Body of pancreas (tissue), 4 donors: ENCODE measurements around the gene PRC1. TPM values are rescaled to one million over a fixed set of nuclear protein-coding genes. Genes with fewer than 3 reads are reported as not detected.
"Not testable (repeated sequence)": the region's sequence is repeated elsewhere in the genome, so short reads cannot be mapped to it uniquely, and the experiment has no call there.

Experiments used
- ATAC-seq: fragments of 150-250 bp; one replicate; pipeline ENCODE4 v1.9.1; 2016
- DNase-seq, 4 donors: peaks; one replicate each; pipeline ENCODE4 v3.0.0-alpha.2; 2019
- H3K27ac ChIP-seq, 4 donors: fragments of 200-600 bp; sonication (generic); 1 replicate in 3 of 4; 2 replicates in 1 of 4; pipeline versions ENCODE4 v1.5.1 to v1.6.1; 2016 to 2019; ENCODE audit warnings: mild to moderate bottlenecking in 1 of 4, mixed read lengths in 1 of 4, moderate library complexity in 1 of 4
- H3K27me3 ChIP-seq, 2 donors: fragments of 200-600 bp; sonication (generic); one replicate each; pipeline ENCODE4 v1.6.0; 2016; ENCODE audit warnings: mild to moderate bottlenecking in 1 of 2
- H3K36me3 ChIP-seq, 2 donors: fragments of 200-600 bp; sonication (generic); replicated peaks in 1 of 2; 2 replicates each; pipeline ENCODE4 v1.5.1; 2016; ENCODE audit warnings: low read depth in 2 of 2; ENCODE audit not compliant: insufficient read depth in 1 of 2
- H3K4me1 ChIP-seq: fragments of 200-600 bp; sonication (generic); one replicate; pipeline ENCODE4 v1.6.0; 2016
- H3K4me3 ChIP-seq, 2 donors: fragments of 200-600 bp; sonication (generic); 1 replicate in 1 of 2; 2 replicates in 1 of 2; pipeline ENCODE4 v1.5.1; 2016 to 2019
- H3K9me3 ChIP-seq, 3 donors: fragments of 200-600 bp; sonication (generic); 1 replicate in 2 of 3; 2 replicates in 1 of 3; pipeline ENCODE4 v1.5.1; 2016
- POLR2A ChIP-seq, 3 donors: fragments of 450-650 bp; IDR thresholded peaks; one replicate each; pipeline ENCODE4 v1.6.1; 2016; ENCODE audit warnings: antibody characterized with exemption in 3 of 3, mild to moderate bottlenecking in 2 of 3
- WGBS, 2 donors: methylation state at CpG; one replicate each; pipeline ENCODE4 v1.1.5; 2017; 5-methylcytosine and 5-hydroxymethylcytosine counted together
- intact Hi-C: fragments of 100-400 bp; cut with DNase I; formaldehyde crosslinking; loops from one replicate; pipeline ENCODE4 v1.15.1; 2023
- total RNA-seq, 2 donors: library from RNA; depleted of rRNA; stranded (reverse); fragments of >200 nt; gene quantifications; one replicate each; pipeline ENCODE4 v1.1.0, GENCODE V29; 2016
- TF ChIP-seq, protein P1 (sequence below), 7 experiments: fragments of 450-650 bp in 4 of 7; fragments of 200-600 bp in 3 of 7; sonication (generic) in 3 of 7; IDR thresholded peaks; one replicate each; pipeline ENCODE4 v1.5.1; 2016 to 2019; ENCODE audit warnings: antibody characterized with exemption in 7 of 7

PRC1 gene
- total RNA-seq, 2 donors from 2014 or later = 9.1 to 11.5 TPM

DNA sequence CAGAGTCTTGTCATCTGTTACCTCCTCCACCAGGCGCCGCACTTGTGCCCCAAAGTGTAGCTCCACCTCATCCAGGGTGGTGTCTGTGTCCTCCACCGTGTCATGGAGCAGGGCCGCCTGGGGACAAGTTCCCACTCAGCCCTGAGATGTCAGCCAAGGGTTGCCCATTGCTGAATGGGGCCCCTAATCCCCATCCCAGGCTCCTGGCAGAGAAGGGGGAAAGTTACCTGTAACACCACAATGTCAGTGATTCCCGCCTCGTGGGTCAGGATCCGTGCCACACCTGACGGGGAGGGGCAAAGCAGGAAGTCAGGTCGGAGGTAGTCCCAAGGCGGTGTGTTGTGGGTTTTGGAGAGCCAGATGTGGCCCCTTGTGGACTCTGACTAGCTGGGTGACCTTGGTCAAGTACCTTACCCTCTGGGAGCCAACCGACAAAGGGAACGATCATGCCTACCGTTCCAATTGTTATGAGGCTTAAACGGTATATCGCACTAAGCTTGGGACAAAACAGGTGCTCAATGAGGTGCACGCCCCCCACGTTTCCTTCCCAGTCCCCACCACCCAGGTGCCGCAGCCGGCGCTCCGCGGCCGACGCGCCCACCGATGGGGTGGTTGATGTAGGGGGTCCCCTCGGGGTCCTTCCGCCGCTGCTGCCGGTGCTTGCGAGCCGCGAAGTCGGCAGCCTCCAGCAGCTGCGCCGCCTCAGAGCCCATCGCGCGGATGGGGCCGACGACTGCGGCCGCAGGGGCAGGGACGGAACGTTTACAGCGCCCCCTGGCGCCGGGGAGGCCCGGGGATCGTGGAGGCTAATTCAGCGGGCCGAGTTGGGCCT is 62.3 kb downstream of the PRC1 start, which contains the start of gene HDDC3:
Gene HDDC3 (minus strand): TSS at position 722 of the 832 bp plus-strand sequence. CDS start 9 bp downstream, at position 713.
- no peaks in the 10 kb centered on the region for H3K9me3 ChIP-seq
- DNase-seq = peak; percentile 91 to 94 (median 91)
- intact Hi-C loops = no loop called here
- H3K36me3 ChIP-seq = no peaks in the 10 kb centered on the region
- peak; percentile 64 for ATAC-seq
- TF ChIP-seq, protein P1, sequence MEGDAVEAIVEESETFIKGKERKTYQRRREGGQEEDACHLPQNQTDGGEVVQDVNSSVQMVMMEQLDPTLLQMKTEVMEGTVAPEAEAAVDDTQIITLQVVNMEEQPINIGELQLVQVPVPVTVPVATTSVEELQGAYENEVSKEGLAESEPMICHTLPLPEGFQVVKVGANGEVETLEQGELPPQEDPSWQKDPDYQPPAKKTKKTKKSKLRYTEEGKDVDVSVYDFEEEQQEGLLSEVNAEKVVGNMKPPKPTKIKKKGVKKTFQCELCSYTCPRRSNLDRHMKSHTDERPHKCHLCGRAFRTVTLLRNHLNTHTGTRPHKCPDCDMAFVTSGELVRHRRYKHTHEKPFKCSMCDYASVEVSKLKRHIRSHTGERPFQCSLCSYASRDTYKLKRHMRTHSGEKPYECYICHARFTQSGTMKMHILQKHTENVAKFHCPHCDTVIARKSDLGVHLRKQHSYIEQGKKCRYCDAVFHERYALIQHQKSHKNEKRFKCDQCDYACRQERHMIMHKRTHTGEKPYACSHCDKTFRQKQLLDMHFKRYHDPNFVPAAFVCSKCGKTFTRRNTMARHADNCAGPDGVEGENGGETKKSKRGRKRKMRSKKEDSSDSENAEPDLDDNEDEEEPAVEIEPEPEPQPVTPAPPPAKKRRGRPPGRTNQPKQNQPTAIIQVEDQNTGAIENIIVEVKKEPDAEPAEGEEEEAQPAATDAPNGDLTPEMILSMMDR (IDR thresholded peaks at IDR 0.05) = peak; percentile 91 to 97 (median 93)
- TF ChIP-seq POLR2A (IDR thresholded peaks at IDR 0.05) = peak; percentile 77 to 91 (median 91)
- 0% methylated on average over 6 to 52 of the region's 52 CpGs for WGBS, 2 donors
- peak within 1 kb of the TSS; percentile 45 to 78 for H3K4me3 ChIP-seq
- H3K27me3 ChIP-seq = no peaks in the 10 kb centered on the region
- H3K4me1 ChIP-seq = peaks cover 55% of the 10 kb centered on the region
- H3K27ac ChIP-seq = peak within 1 kb of the TSS; percentile 79 to 98 (median 91)

- Histone ChIP-seq H3K4me3 (peak overlapping the region in 1 of 2 donors; percentile 45), H3K36me3 (no peaks in the 10 kb centered on the region), H3K9me3 (no peaks in the 10 kb centered on the region), H3K27ac (peak overlapping the region; percentile 79 to 98 (median 91)), H3K4me1 (peaks cover 50% of the 10 kb centered on the region), H3K27me3 (no peaks in the 10 kb centered on the region)
- TF ChIP-seq POLR2A (IDR thresholded peaks at IDR 0.05) = no peak
- TF ChIP-seq, protein P1 (IDR thresholded peaks at IDR 0.05) = no peak
- intact Hi-C loops = no loop called here
- DNase-seq = no peak
- WGBS, 2 donors = 6 to 10% methylated on average over 6 of the region's 6 CpGs
- no peak for ATAC-seq
Measured at GRCh38 chr15:90931575-90931827, 62.8 kb downstream of the PRC1 start.

DNA sequence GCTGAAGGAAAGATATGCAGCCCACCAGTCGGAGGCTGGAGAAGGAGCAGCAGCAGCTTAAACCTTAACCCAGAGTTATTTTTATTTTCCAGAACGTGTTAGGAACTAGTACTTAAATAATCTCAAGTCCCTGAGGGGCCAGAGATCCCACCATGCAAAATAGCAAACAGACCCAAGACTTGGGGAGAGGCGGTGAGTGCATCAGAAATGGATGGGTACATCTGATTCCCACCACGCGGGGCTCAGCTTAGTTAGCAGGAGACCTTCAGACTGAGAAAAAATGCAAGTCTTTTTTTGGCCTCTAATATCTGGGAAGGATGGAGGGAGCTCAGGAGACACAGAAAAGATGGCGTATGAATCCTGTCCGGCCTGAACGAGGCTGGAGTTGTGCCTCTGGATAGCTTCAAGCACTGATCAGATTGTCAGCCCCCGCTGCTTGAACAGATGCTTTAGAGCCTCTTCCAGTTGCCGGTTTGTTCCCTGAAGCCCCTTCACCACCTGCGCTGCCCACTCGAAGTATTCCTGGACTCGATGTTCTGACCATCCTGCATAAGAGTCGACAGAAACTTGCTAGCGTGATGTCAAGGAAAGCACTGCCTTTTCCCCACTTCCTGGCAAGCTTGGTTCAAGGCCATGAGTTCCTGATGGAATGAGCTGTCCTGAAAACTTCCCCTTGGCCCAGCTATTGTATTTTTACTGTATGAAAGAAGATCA is 63.3 kb downstream of the PRC1 start:
- intact Hi-C loops = no loop called here
- no peak for TF ChIP-seq POLR2A (IDR thresholded peaks at IDR 0.05)
- TF ChIP-seq, protein P1 (IDR thresholded peaks at IDR 0.05) = no peak
- H3K4me3 ChIP-seq = no peak overlapping the region
- H3K27ac ChIP-seq = peak overlapping the region; percentile 79 to 98 (median 91)
- peaks cover 45% of the 10 kb centered on the region for H3K4me1 ChIP-seq
- WGBS, 2 donors = 46 to 51% methylated on average over 15 of the region's 15 CpGs
- ATAC-seq = no peak
- H3K36me3 ChIP-seq = no peaks in the 10 kb centered on the region
- no peaks in the 10 kb centered on the region for H3K27me3 ChIP-seq
- H3K9me3 ChIP-seq = no peaks in the 10 kb centered on the region
- peak in 1 of 4 donors; percentile 39 for DNase-seq

- H3K27ac ChIP-seq = peak overlapping the region; percentile 72 to 98 (median 91)
- H3K36me3 ChIP-seq = no peaks in the 10 kb centered on the region
- intact Hi-C loops = no loop called here
- H3K4me1 ChIP-seq = peaks cover 35% of the 10 kb centered on the region
- H3K4me3 ChIP-seq = peak overlapping the region; percentile 26 to 58
- no peaks in the 10 kb centered on the region for H3K27me3 ChIP-seq
- 39 to 43% methylated on average over 21 of the region's 21 CpGs for WGBS, 2 donors
- no peaks in the 10 kb centered on the region for H3K9me3 ChIP-seq
- DNase-seq = no peak
- ATAC-seq = no peak
- TF ChIP-seq POLR2A (IDR thresholded peaks at IDR 0.05) = no peak
- TF ChIP-seq, protein P1 (IDR thresholded peaks at IDR 0.05) = peak in 2 of 7 experiments; percentile 23 to 35
Measured at GRCh38 chr15:90929246-90930019, 64.9 kb downstream of the PRC1 start.

DNA sequence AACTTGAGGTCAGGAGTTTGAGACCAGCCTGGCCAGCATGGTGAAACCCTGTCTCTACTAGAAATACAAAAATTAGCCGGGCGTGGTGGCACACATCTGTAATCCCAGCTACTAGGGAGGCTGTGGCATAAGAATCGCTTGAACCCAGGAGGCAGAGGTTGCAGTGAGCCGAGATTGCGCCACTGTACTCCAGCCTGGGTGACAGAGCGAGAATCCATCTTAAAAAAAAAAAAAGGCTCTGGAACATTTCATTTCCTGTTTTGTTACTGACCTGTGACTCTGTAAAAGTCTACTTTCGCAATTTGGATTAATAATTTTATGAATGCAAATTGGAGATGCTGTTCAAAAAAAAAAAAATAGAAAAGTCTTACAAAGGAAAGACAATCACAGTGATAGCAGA is 66.2 kb downstream of the PRC1 start:
- H3K4me3 ChIP-seq, H3K27me3 ChIP-seq, DNase-seq, H3K9me3 ChIP-seq, ATAC-seq, intact Hi-C loops, H3K27ac ChIP-seq, H3K36me3 ChIP-seq: not testable (repeated sequence)
- 90 to 92% methylated on average over 7 of the region's 7 CpGs for WGBS, 2 donors
- H3K4me1 ChIP-seq = peaks cover 27% of the 10 kb centered on the region

GRCh38 chr15:90926766-90927165 is 67.6 kb downstream of the PRC1 start:
- WGBS, 2 donors = 90 to 91% methylated on average over 10 of the region's 10 CpGs
- not testable (repeated sequence) for DNase-seq

More at GRCh38 chr15:90926766-90927165, 67.6 kb downstream of the PRC1 start:
- H3K27me3 ChIP-seq, H3K4me3 ChIP-seq, ATAC-seq, H3K36me3 ChIP-seq, H3K9me3 ChIP-seq, intact Hi-C loops, H3K27ac ChIP-seq: not testable (repeated sequence)
- H3K4me1 ChIP-seq = peaks cover 20% of the 10 kb centered on the region
